Loucy (cell line): ENCODE results near the gene PDE10A.

ENCODE experiments used
- EZH2phosphoT487 ChIP-seq: fragments of 200-600 bp; IDR thresholded peaks from 2 replicates; pipeline ENCODE4 v1.6.1; 2018; ENCODE audit warnings: antibody characterized with exemption, mild to moderate bottlenecking, moderate library complexity, borderline replicate concordance
- TF ChIP-seq, protein P1 (sequence below): fragments of 200-600 bp; sonication (generic); conservative IDR thresholded peaks from 2 replicates; pipeline ENCODE4 v1.5.1; 2014; ENCODE audit warnings: mild to moderate bottlenecking, antibody characterized with exemption, low read length

- TF ChIP-seq, protein P1, sequence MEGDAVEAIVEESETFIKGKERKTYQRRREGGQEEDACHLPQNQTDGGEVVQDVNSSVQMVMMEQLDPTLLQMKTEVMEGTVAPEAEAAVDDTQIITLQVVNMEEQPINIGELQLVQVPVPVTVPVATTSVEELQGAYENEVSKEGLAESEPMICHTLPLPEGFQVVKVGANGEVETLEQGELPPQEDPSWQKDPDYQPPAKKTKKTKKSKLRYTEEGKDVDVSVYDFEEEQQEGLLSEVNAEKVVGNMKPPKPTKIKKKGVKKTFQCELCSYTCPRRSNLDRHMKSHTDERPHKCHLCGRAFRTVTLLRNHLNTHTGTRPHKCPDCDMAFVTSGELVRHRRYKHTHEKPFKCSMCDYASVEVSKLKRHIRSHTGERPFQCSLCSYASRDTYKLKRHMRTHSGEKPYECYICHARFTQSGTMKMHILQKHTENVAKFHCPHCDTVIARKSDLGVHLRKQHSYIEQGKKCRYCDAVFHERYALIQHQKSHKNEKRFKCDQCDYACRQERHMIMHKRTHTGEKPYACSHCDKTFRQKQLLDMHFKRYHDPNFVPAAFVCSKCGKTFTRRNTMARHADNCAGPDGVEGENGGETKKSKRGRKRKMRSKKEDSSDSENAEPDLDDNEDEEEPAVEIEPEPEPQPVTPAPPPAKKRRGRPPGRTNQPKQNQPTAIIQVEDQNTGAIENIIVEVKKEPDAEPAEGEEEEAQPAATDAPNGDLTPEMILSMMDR: no peak
- TF ChIP-seq EZH2phosphoT487: no peak
Measured at GRCh38 chr6:165447141-165447540, 215.9 kb downstream of the PDE10A start.
